Stimulated activated CD8-positive, alpha-beta memory T cell treated with anti-CD3 and anti-CD28 coated beads, Interleukin-15, amount 100 ng/mL, for 4 hours (primary cell): ENCODE results near the gene UROC1.

ENCODE experiments used
- DNase-seq, 2 donors: peaks; one replicate each; pipeline ENCODE4 v3.0.0-alpha.2; 2020; ENCODE audit warnings: low read depth in 2 of 2

The UROC1 gene

GRCh38 chr3:126440709-126440995 lies 76.9 kb downstream of the UROC1 start:
- no peak for DNase-seq

GRCh38 chr3:126439968-126440708 lies 77.4 kb downstream of the UROC1 start:
- DNase-seq, result no peak

- no peak for DNase-seq
These were observed 78.1 kb downstream of the UROC1 start for GRCh38 chr3:126439346-126439967.

- no peak for DNase-seq
These were observed 78.8 kb downstream of the UROC1 start for GRCh38 chr3:126438746-126439145.

- DNase-seq, result no peak
These were observed 79.4 kb downstream of the UROC1 start for GRCh38 chr3:126438186-126438585.

GRCh38 chr3:126436826-126437717 lies 80.5 kb downstream of the UROC1 start:
- DNase-seq, result no peak

GRCh38 chr3:126435456-126436315 lies 81.9 kb downstream of the UROC1 start:
- no peak for DNase-seq

- DNase-seq, result no peak
These were observed 82.6 kb downstream of the UROC1 start for GRCh38 chr3:126434931-126435411.

GRCh38 chr3:126434264-126434590 lies 83.3 kb downstream of the UROC1 start:
- no peak for DNase-seq

- DNase-seq, result no peak
These were observed 83.9 kb downstream of the UROC1 start for GRCh38 chr3:126433496-126434263.

GRCh38 chr3:126433105-126433430 lies 84.5 kb downstream of the UROC1 start:
- no peak for DNase-seq

GRCh38 chr3:126432361-126433104 lies 85.0 kb downstream of the UROC1 start:
- DNase-seq, result no peak
